Measurements from ENCODE around the gene LAMB1. TPM values are rescaled to one million over a fixed set of nuclear protein-coding genes. Genes with fewer than 3 reads are reported as not detected.

LAMB1 gene
- total RNA-seq, 3 donors from 2014 or later = 82.0 to 165 (median 148) TPM

DNA sequence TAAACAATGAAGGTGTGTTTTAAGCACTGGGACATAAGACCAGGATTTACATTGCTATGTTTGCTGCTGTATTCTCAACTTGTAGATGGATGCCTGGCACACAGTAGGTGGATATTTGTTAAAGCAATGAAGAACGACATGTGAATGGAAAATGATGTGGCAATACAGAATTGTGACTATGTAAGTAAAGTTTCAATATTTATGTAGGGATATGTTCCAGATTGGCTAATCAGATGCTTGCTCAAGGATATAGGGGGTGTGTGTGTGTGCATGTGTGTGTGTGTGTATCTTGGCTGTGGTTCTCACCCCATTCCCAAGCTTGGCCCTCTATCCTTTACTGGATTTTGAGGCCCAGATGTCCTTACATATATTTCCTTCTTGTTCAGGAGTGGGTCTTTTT is 42.7 kb upstream of the LAMB1 start:
- Histone ChIP-seq H3K4me3 (no peak overlapping the region), H3K36me3 (ENCODE audit: low read depth) (no peaks in the 10 kb centered on the region), H3K4me1 (ENCODE audit: low read depth) (no peaks in the 10 kb centered on the region), H3K9me3 (no peaks in the 10 kb centered on the region)
- ATAC-seq (no peak), DNase-seq (no peak)
- intact Hi-C loops (cut with DNase I, micrococcal nuclease) = no loop called here
- TF ChIP-seq, protein P1, sequence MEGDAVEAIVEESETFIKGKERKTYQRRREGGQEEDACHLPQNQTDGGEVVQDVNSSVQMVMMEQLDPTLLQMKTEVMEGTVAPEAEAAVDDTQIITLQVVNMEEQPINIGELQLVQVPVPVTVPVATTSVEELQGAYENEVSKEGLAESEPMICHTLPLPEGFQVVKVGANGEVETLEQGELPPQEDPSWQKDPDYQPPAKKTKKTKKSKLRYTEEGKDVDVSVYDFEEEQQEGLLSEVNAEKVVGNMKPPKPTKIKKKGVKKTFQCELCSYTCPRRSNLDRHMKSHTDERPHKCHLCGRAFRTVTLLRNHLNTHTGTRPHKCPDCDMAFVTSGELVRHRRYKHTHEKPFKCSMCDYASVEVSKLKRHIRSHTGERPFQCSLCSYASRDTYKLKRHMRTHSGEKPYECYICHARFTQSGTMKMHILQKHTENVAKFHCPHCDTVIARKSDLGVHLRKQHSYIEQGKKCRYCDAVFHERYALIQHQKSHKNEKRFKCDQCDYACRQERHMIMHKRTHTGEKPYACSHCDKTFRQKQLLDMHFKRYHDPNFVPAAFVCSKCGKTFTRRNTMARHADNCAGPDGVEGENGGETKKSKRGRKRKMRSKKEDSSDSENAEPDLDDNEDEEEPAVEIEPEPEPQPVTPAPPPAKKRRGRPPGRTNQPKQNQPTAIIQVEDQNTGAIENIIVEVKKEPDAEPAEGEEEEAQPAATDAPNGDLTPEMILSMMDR (IDR thresholded peaks at IDR 0.05) = no peak

DNA sequence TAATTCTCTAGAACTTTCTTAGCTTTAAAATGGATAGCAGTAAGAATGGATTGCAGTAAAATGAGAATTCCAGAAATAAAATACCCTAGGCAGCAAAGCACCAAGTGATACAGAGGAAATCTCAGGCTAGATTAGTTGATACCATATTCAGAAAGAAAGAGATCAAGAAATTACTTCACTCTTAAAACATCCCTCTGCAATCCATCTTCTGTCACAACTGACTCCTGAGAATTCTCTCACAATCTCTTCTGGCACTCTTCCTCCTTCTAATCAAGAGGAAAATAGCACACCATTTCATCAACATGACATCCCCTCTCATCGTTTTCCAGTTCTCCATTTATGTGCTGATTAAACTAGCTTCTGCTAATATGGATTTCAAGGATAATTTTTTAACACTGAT is 42.2 kb upstream of the LAMB1 start:
- H3K36me3 ChIP-seq (ENCODE audit: low read depth) = no peaks in the 10 kb centered on the region
- intact Hi-C loops (cut with DNase I, micrococcal nuclease) = no loop called here
- DNase-seq = no peak
- TF ChIP-seq, protein P1 (IDR thresholded peaks at IDR 0.05) = no peak
- H3K4me3 ChIP-seq = no peak overlapping the region
- H3K9me3 ChIP-seq = no peaks in the 10 kb centered on the region
- ATAC-seq = no peak
- no peaks in the 10 kb centered on the region for H3K4me1 ChIP-seq (ENCODE audit: low read depth)

DNA sequence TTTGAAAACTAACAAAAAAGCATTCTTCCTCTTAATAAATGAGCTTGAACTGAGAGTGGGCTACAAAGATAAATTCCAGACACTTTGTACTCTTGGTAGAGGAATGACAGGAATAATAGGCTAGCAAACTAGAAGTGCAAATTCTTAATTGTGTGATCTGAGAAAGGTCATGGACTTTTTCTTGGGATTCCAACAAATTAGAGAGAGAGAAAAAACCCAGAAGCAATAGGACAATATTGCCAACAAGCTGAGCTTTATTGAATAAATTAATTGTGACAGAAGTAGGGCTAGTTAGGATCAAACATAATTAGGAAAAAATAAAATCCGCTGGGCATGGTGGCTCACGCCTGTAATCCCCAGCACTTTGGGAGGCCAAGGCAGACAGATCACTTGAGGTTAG is 41.4 kb upstream of the LAMB1 start:
- TF ChIP-seq, protein P1 (IDR thresholded peaks at IDR 0.05) = no peak
- DNase-seq = no peak

DNA sequence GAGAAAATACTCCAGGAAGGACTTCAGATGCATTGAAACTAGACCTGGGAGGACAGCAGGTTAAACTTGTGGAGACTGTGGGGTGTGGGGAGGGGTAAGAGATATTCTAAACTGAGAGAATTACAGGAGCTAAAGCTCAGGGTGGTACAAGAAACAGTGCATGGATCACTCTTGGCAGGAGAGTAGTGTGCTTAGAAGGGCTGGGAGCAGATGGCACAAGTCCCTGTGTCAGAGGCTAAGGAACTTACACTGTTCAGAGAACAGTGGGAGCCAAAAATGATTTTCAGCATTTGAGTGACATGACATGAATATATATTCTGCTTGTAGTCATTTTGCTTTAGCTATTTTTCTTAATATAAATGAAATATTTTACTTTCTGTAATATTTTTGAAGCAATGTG is 36.0 kb upstream of the LAMB1 start:
- Histone ChIP-seq H3K9me3 (no peaks in the 10 kb centered on the region), H3K4me3 (no peak overlapping the region), H3K36me3 (ENCODE audit: low read depth) (no peaks in the 10 kb centered on the region), H3K4me1 (ENCODE audit: low read depth) (no peaks in the 10 kb centered on the region)
- ATAC-seq (no peak), DNase-seq (no peak)
- TF ChIP-seq, protein P1 (IDR thresholded peaks at IDR 0.05) = no peak
- intact Hi-C loops (cut with DNase I, micrococcal nuclease) = no loop called here

More for the DNA sequence above, 41.4 kb upstream of the LAMB1 start:
- Histone ChIP-seq H3K9me3 (no peaks in the 10 kb centered on the region), H3K4me1 (ENCODE audit: low read depth) (no peaks in the 10 kb centered on the region), H3K4me3 (no peak overlapping the region), H3K36me3 (ENCODE audit: low read depth) (no peaks in the 10 kb centered on the region)
- intact Hi-C loops (cut with DNase I, micrococcal nuclease) = no loop called here
- ATAC-seq = no peak

DNA sequence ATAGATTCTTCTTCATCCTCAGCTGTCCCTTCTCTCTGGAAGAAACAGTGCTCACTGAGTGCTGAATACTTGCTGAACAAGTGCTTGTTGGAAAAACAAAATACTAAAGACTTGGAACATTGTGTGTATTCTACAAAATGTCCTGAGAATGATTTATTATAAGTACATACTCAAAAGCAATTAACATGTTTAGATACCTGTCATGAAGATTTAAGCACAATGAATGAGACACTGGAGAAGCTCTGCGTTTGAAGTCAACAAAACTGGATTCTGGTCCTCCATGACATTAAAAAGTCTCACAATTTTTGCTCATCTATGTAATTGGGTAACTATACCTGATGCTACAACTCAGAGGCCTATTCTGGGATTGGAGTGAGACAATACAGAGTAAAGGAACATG is 34.8 kb upstream of the LAMB1 start:
- intact Hi-C loops (cut with DNase I, micrococcal nuclease) = no loop called here
- Histone ChIP-seq H3K36me3 (ENCODE audit: low read depth) (no peaks in the 10 kb centered on the region), H3K4me3 (no peak overlapping the region), H3K9me3 (no peaks in the 10 kb centered on the region), H3K4me1 (ENCODE audit: low read depth) (no peaks in the 10 kb centered on the region)
- no peak for DNase-seq
- TF ChIP-seq, protein P1 (IDR thresholded peaks at IDR 0.05) = no peak
- ATAC-seq = no peak

DNA sequence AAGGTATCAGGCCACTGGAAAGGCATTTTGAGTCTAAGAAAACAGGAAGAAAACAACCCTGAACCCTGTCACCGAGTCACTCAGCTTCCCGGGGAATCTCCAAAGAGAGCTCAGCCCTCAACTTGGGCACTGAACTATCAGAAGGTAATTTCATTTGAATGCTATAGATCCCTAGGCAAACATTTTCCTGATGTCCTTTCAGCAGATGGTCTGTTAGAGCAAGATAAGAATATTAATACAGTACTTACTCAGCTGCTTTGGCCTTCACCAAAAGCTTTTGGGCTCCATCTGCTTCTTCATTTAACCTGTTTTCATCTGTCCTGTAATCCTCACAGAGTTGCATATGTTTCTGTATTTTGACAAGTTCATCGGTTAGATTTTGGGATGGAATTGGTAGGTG is 34.2 kb upstream of the LAMB1 start:
- ATAC-seq (no peak), DNase-seq (no peak)
- no peak overlapping the region for H3K4me3 ChIP-seq
- H3K9me3 ChIP-seq = no peaks in the 10 kb centered on the region
- no peaks in the 10 kb centered on the region for H3K4me1 ChIP-seq (ENCODE audit: low read depth)
- TF ChIP-seq, protein P1 (IDR thresholded peaks at IDR 0.05) = no peak
- H3K36me3 ChIP-seq (ENCODE audit: low read depth) = no peaks in the 10 kb centered on the region
- intact Hi-C loops (cut with DNase I, micrococcal nuclease) = no loop called here
